ENCODE results near the gene DRAXIN.

Gene DRAXIN

DNA sequence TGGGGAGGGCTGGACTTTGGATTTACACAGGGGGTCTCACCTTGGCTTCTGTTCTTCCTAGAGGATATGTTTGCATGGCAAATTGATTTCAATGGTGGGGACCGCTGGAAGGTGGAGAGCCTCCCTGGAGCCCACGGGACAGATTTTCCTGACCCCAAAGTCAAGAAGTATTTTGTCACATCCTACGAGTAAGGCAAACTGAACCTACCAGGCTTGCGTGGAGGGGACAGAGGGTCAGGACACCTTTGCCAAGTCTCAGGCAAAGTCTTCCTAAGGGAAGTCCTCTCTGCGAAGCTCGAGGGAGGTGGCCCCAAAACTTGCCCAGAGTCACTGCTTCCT is 20.3 kb upstream of the DRAXIN start:
- H3K4me3 ChIP-seq (ENCODE audit: low read depth, low read length), result no peak overlapping the region
- TF ChIP-seq, protein P1, sequence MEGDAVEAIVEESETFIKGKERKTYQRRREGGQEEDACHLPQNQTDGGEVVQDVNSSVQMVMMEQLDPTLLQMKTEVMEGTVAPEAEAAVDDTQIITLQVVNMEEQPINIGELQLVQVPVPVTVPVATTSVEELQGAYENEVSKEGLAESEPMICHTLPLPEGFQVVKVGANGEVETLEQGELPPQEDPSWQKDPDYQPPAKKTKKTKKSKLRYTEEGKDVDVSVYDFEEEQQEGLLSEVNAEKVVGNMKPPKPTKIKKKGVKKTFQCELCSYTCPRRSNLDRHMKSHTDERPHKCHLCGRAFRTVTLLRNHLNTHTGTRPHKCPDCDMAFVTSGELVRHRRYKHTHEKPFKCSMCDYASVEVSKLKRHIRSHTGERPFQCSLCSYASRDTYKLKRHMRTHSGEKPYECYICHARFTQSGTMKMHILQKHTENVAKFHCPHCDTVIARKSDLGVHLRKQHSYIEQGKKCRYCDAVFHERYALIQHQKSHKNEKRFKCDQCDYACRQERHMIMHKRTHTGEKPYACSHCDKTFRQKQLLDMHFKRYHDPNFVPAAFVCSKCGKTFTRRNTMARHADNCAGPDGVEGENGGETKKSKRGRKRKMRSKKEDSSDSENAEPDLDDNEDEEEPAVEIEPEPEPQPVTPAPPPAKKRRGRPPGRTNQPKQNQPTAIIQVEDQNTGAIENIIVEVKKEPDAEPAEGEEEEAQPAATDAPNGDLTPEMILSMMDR (IDR thresholded peaks at IDR 0.05; ENCODE audit: low read depth, low read length), result no peak

DNA sequence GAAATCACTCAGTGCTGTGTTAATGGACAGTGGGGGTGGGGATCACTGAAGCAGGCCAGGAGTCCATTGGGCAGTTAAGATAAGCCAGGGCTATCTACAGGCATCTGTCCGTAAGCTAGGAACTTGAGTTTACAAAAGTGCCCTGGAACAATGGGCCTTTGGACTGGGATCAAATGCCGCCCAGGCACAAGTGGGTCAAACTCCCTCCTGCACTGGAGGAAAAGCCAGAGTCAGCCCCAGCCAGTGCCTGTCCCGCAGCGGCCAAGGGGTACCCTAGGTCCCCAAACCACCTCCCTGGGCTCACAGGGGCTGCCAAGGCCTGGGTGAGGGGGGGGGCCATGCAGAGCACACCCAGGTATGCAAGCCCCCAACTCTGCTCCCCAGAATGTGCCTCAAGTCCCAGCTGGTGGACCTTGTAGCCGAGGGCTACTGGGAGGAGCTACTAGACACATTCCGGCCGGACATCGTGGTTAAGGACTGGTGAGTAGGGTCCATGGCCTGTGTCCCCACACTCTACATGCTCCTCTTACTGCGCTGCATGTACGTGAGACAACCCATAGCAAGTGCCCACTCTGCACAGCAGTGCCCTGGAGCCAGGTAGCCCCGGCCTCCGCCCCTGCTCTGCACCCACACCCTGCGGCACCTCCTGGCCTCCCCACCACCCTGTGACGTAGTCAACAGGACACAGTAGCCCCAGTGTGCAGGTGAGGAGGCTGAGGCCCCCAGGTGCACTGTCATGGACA is 19.8 kb upstream of the DRAXIN start:
- TF ChIP-seq, protein P1 (IDR thresholded peaks at IDR 0.05; ENCODE audit: low read depth, low read length), result no peak
- H3K4me3 ChIP-seq (ENCODE audit: low read depth, low read length), result no peak overlapping the region

DNA sequence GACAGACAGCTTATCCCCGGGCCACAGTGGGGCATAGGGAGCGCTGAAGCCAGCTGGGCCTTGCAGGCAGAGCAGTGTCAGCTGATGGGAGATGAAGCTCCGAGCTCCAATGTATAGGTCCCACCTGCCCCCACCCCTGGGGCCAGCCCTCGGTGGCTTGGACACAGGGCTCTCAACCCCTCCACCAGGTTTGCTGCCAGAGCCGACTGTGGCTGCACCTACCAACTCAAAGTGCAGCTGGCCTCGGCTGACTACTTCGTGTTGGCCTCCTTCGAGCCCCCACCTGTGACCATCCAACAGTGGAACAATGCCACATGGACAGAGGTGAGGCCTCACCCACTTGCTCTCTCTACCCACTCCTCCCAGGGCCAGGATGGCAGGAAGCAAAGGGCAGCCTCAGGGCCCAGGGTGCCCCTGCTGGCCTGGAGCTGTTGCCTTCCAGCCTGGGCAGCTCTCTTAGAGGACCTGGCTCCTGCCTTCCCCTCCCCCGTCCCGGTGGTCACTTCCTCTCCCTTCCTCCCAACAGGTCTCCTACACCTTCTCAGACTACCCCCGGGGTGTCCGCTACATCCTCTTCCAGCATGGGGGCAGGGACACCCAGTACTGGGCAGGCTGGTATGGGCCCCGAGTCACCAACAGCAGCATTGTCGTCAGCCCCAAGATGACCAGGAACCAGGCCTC is 18.3 kb upstream of the DRAXIN start:
- TF ChIP-seq, protein P1 (IDR thresholded peaks at IDR 0.05; ENCODE audit: low read depth, low read length), result no peak
- no peak overlapping the region for H3K4me3 ChIP-seq (ENCODE audit: low read depth, low read length)

DNA sequence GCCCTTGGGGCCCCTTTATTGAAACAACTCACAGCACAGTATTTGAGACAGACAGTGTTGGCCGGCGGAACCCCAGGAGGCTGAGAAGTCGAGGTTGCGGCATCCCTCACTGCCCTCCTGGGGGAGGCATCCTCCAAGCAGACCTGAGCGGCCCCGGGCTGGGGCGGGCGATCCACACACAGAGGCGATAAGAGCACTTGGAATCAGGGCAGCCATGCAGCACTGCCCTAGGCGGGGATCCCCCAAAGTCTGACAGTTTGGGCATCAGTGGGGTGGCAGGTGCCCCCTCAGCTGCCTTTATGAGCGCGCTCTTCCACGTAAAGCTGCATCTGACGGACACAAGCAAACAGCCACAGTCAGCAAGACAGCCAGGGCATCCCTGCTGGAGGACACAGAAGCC is 17.0 kb upstream of the DRAXIN start:
- no peak overlapping the region for H3K4me3 ChIP-seq (ENCODE audit: low read depth, low read length)
- TF ChIP-seq, protein P1 (IDR thresholded peaks at IDR 0.05; ENCODE audit: low read depth, low read length), result no peak

DNA sequence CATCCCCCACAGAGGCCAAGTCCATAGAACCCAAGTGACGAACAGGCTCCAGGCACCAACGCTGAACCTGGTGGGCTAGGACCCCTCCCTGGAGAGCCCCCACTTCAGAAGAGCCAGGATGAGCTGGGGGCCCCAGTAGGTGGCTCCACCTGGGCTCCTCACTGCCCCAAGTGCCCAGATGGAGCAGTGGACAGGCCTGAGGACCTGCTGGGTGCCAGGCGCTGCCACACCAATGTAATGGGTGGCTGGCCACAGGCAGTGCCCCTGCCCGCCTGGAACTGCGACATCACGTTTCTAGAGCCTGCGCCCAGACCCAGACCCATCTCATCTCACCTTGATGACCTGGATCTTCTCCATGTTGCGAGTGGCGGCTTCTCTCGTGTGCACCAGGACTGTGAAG is 16.2 kb upstream of the DRAXIN start:
- TF ChIP-seq, protein P1 (IDR thresholded peaks at IDR 0.05; ENCODE audit: low read depth, low read length), result no peak
- H3K4me3 ChIP-seq (ENCODE audit: low read depth, low read length), result no peak overlapping the region

DNA sequence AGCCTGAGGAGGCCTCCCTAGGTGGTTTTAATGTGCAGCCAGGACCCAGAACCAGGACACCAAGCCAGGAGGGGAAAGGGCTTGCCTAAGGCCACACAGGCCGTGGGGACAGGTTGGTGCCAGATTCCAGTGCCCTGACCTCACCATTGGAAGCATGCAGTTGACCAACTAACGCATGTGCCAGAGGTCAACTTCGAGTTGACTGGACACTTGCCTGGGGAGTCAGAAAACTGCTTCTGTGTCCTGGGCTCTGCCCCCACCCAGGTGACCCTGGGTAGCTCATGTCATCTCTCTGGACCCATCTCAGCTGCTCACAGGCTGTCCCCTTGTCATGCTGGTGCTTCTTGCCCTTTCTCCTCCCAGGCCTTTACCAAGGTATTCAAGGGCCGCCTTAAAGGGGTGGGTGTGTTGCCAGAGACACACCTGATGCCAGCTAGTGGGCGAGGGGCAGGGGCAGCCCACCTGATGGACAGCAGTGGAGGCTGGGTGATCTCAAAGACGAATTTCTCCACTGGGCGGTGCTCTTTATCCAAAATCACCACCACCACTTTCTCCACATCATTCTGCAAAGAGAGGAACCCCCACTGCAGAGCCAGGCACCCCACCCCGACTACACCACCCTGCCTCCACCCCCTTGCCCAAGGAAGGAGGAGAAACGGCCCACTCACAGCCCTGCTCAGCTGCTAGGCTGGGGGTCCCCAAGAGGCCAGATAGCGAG is 15.0 kb upstream of the DRAXIN start:
- H3K4me3 ChIP-seq (ENCODE audit: low read depth, low read length), result no peak overlapping the region
- TF ChIP-seq, protein P1 (IDR thresholded peaks at IDR 0.05; ENCODE audit: low read depth, low read length), result no peak

DNA sequence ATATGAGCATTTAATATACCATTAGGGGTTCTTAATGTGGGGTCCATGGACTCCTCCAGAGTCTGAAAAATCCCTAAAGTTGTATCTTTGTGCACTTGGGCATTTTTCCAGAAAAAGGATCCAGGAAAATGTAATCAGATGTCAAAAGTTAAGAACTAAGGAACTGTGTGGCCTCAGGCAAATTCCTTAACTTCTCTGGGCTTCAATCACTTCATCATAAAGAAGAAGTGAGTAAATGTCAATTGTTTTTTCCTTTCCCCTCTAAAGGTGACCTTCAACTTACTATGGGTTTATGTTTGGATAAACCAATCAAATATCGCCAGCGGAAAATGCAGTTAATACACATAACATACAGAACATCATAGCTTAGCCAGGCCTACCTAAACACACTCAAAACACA is 13.1 kb upstream of the DRAXIN start:
- TF ChIP-seq, protein P1 (IDR thresholded peaks at IDR 0.05; ENCODE audit: low read depth, low read length), result no peak
- H3K4me3 ChIP-seq (ENCODE audit: low read depth, low read length), result no peak overlapping the region
